SKM-1 (cell line): Measurements from ENCODE around the gene SCMH1.
A peak's percentile ranks its signal among the peaks of the same experiment; 100 is the strongest.

Source experiments
- DNase-seq: peaks from one replicate; lab custom pipeline; 2025; ENCODE audit not compliant: unreplicated experiment; lab: John Stamatoyannopoulos, UW

SCMH1 gene

GRCh38 chr1:40980068-40980452, 262.0 kb downstream of the SCMH1 start:
- no peak for DNase-seq

- DNase-seq, result peak; percentile 77
Measured at GRCh38 chr1:40979241-40980067, 262.7 kb downstream of the SCMH1 start, which contains the start of gene CTPS1. CTPS1 (plus strand) TSS chr1:40979696; CDS start chr1:40983291, 3,595 bp downstream.

- no peak for DNase-seq
Measured at GRCh38 chr1:40978886-40979240, 263.2 kb downstream of the SCMH1 start.

- DNase-seq, result no peak
Measured at GRCh38 chr1:40977716-40978115, 264.4 kb downstream of the SCMH1 start.
